Endothelial cell of umbilical vein (primary cell): Measurements from ENCODE around the gene RMDN2.

Experiments
- EZH2 ChIP-seq: IDR thresholded peaks from 2 replicates; pipeline ENCODE4 v1.6.1; 2012; ENCODE audit warnings: borderline replicate concordance, low read depth, mild to moderate bottlenecking, moderate library complexity, low read length, inconsistent platforms; ENCODE audit not compliant: severe bottlenecking
- FOS ChIP-seq: IDR thresholded peaks from 2 replicates; pipeline ENCODE4 v1.6.1; 2011; ENCODE audit warnings: mild to moderate bottlenecking, low read length, moderate library complexity, borderline replicate concordance; ENCODE audit not compliant: insufficient read depth
- GATA2 ChIP-seq: IDR thresholded peaks from 2 replicates; pipeline ENCODE4 v1.7.0; 2011; ENCODE audit warnings: low read depth, mild to moderate bottlenecking, moderate library complexity, mixed read lengths, low read length; ENCODE audit not compliant: insufficient read length, insufficient read depth
- JUN ChIP-seq: IDR thresholded peaks from 2 replicates; pipeline ENCODE4 v1.6.1; 2011; ENCODE audit warnings: borderline replicate concordance, low read depth; ENCODE audit not compliant: insufficient read length, insufficient read depth
- MYC ChIP-seq: IDR thresholded peaks from one replicate; pipeline ENCODE4 v1.6.1; 2011; ENCODE audit warnings: mild to moderate bottlenecking, low read depth, low read length
- POLR2A ChIP-seq: IDR thresholded peaks from 2 replicates; pipeline ENCODE4 v1.6.1; 2012; ENCODE audit warnings: low read depth, mild to moderate bottlenecking, control low read depth, low read length
- POLR2AphosphoS5 ChIP-seq: IDR thresholded peaks from 2 replicates; pipeline ENCODE4 v1.6.1; 2012; ENCODE audit warnings: low read depth, mild to moderate bottlenecking, control low read depth, low read length, moderate library complexity; ENCODE audit not compliant: insufficient read depth
- TF ChIP-seq, protein P1 (sequence below), 2 donors: IDR thresholded peaks; 1 replicate in 1 of 2; 2 replicates in 1 of 2; pipeline ENCODE4 v1.5.1; 2011; ENCODE audit warnings: low read length in 2 of 2, mild to moderate bottlenecking in 2 of 2, moderate library complexity in 2 of 2, control low read depth in 1 of 2, inconsistent platforms in 1 of 2, low read depth in 1 of 2; ENCODE audit not compliant: insufficient read depth in 1 of 2; ENCODE audit errors: extremely low read depth in 1 of 2
- TF ChIP-seq, protein P2 (sequence below): IDR thresholded peaks from 2 replicates; pipeline ENCODE4 v1.6.1; 2011; ENCODE audit not compliant: insufficient read depth, insufficient read length

DNA sequence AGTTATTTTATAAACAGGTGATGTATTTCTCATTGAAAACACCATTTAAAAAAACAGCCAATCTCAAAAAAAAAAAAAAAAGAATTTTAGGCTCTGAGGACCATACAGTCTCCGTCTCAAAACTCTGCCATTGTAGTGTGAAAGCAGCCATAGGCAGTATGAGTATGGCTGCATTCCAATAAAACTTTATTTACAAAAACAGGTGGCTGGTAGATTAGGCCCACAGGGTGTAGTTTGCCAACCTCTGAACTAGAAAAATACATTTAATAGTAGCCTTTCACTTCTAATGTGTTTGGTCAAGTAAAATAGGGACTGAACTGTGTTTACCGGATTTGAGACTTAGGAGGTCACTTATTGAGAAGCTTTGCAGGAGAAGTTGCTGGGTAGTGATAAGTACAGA, 19.2 kb downstream of the RMDN2 start:
- TF ChIP-seq MYC (no peak), EZH2 (no peak), JUN (no peak), POLR2AphosphoS5 (no peak), GATA2 (no peak), POLR2A (no peak), FOS (no peak)
- TF ChIP-seq, protein P1, sequence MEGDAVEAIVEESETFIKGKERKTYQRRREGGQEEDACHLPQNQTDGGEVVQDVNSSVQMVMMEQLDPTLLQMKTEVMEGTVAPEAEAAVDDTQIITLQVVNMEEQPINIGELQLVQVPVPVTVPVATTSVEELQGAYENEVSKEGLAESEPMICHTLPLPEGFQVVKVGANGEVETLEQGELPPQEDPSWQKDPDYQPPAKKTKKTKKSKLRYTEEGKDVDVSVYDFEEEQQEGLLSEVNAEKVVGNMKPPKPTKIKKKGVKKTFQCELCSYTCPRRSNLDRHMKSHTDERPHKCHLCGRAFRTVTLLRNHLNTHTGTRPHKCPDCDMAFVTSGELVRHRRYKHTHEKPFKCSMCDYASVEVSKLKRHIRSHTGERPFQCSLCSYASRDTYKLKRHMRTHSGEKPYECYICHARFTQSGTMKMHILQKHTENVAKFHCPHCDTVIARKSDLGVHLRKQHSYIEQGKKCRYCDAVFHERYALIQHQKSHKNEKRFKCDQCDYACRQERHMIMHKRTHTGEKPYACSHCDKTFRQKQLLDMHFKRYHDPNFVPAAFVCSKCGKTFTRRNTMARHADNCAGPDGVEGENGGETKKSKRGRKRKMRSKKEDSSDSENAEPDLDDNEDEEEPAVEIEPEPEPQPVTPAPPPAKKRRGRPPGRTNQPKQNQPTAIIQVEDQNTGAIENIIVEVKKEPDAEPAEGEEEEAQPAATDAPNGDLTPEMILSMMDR (IDR thresholded peaks at IDR 0.05; ENCODE audit: extremely low read depth in 1 of 2, insufficient read depth in 1 of 2, low read depth in 1 of 2, low read length in 2 of 2) = no peak
- TF ChIP-seq, protein P2, sequence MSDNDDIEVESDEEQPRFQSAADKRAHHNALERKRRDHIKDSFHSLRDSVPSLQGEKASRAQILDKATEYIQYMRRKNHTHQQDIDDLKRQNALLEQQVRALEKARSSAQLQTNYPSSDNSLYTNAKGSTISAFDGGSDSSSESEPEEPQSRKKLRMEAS = no peak
